A549 (cell line): ENCODE measurements around the gene TFCP2L1. TPM values are rescaled to one million over a fixed set of nuclear protein-coding genes. Genes with fewer than 3 reads are reported as not detected.

ENCODE experiments used
- ATAC-seq, 2 experiments: fragments of 200-7000 bp in 1 of 2; fragments of >200 bp in 1 of 2; cut with Nextera tagmentation in 1 of 2; cut with Tn5 transposase in 1 of 2; 3 replicates each; pipeline versions ENCODE4 v1.8.0 to v1.9.1; 2018 to 2020; ENCODE audit warnings: mild to moderate bottlenecking in 1 of 2, moderate library complexity in 1 of 2
- CTCF ChIA-PET: fragments of 300-600 bp; sonication (Branson Sonifier 250); formaldehyde crosslinking; extraction: SDS; loops from one replicate; lab custom pipeline; 2021; ENCODE audit warnings: antibody characterized with exemption, inconsistent platforms; lab: Yijun Ruan, JAX
- POLR2A ChIA-PET: fragments of 350-600 bp; formaldehyde crosslinking; extraction: SDS; loops from one replicate; lab custom pipeline; 2021; ENCODE audit warnings: antibody characterized with exemption, inconsistent platforms; lab: Yijun Ruan, JAX
- DNase-seq, 2 experiments: peaks; one replicate each; pipeline versions ENCODE4 v3.0.0 to v3.0.0-alpha.2; 2011 to 2016; ENCODE audit warnings: low read depth in 1 of 2, low spot score in 1 of 2
- FAIRE-seq: peaks from 2 replicates; lab custom pipeline; 2011; peaks lifted over from hg19 to GRCh38; lab: Jason Lieb, UNC
- H3K27ac ChIP-seq, 2 experiments: fragments of >200 bp; sonication (Bioruptor Twin); formaldehyde crosslinking; 3 replicates each; pipeline ENCODE4 v1.5.1; 2016 to 2017
- H3K4me1 ChIP-seq: fragments of >200 bp; sonication (Bioruptor Twin); formaldehyde crosslinking; 3 replicates; pipeline ENCODE4 v1.6.1; 2016
- H3K4me2 ChIP-seq: fragments of >200 bp; sonication (Bioruptor Twin); formaldehyde crosslinking; 3 replicates; pipeline ENCODE4 v1.6.1; 2016
- H3K4me3 ChIP-seq: fragments of >200 bp; sonication (Bioruptor Twin); formaldehyde crosslinking; 3 replicates; pipeline ENCODE4 v1.5.1; 2016
- H3K9me3 ChIP-seq: fragments of >200 bp; sonication (Bioruptor Twin); formaldehyde crosslinking; 3 replicates; pipeline ENCODE4 v1.6.1; 2016
- BHLHE40 ChIP-seq: IDR thresholded peaks from 2 replicates; pipeline ENCODE4 v1.6.1; 2012; ENCODE audit warnings: low read depth, low read length, inconsistent platforms
- CBX8 ChIP-seq: fragments of 200-600 bp; sonication (generic); IDR thresholded peaks from 2 replicates; pipeline ENCODE4 v1.6.1; 2016
- EHF ChIP-seq: fragments of 250-450 bp; sonication (Bioruptor Pico); IDR thresholded peaks from 2 replicates; pipeline ENCODE4 v1.5.0; 2020; ENCODE audit warnings: mild to moderate bottlenecking
- EHMT2 ChIP-seq: fragments of 200-600 bp; sonication (generic); IDR thresholded peaks from 2 replicates; pipeline ENCODE4 v1.6.1; 2016; ENCODE audit warnings: antibody characterized with exemption, low read depth, mild to moderate bottlenecking, moderate library complexity
- ESRRA ChIP-seq: fragments of 150-350 bp; IDR thresholded peaks from 2 replicates; pipeline ENCODE4 v1.6.1; 2014; ENCODE audit warnings: mild to moderate bottlenecking, low read length, borderline replicate concordance
- FOSL2 ChIP-seq, 2 experiments: fragments of 450-650 bp in 1 of 2; fragments of >200 bp in 1 of 2; sonication (Bioruptor Twin) in 1 of 2; formaldehyde crosslinking; IDR thresholded peaks; 2 replicates each; pipeline versions ENCODE4 v1.5.0 to v1.6.1; 2016 to 2020; ENCODE audit warnings: mild to moderate bottlenecking in 1 of 2, moderate library complexity in 1 of 2
- HDAC2 ChIP-seq: fragments of 200-600 bp; sonication (generic); IDR thresholded peaks from 2 replicates; pipeline ENCODE4 v1.6.1; 2016
- HOXA7 ChIP-seq: fragments of 250-450 bp; sonication (Bioruptor Pico); IDR thresholded peaks from 2 replicates; pipeline ENCODE4 v1.5.0; 2020; ENCODE audit warnings: mild to moderate bottlenecking, moderate library complexity
- JUNB ChIP-seq: fragments of >200 bp; sonication (Bioruptor Twin); formaldehyde crosslinking; IDR thresholded peaks from 2 replicates; pipeline ENCODE4 v1.6.1; 2016
- KDM5A ChIP-seq: fragments of 200-600 bp; sonication (generic); IDR thresholded peaks from 2 replicates; pipeline ENCODE4 v1.6.1; 2016; ENCODE audit warnings: antibody characterized with exemption, mild to moderate bottlenecking
- NFE2L2 ChIP-seq: fragments of 150-350 bp; conservative IDR thresholded peaks from 2 replicates; pipeline ENCODE4 v1.6.1; 2014; ENCODE audit warnings: low read length
- POLR2AphosphoS2 ChIP-seq: conservative IDR thresholded peaks from 2 replicates; pipeline ENCODE4 v1.6.1; 2012; ENCODE audit warnings: low read length, improper control_type of control experiment, inconsistent platforms
- RAD21 ChIP-seq, 2 experiments: fragments of >200 bp in 1 of 2; sonication (Bioruptor Twin) in 1 of 2; formaldehyde crosslinking in 1 of 2; IDR thresholded peaks in 1 of 2; conservative IDR thresholded peaks in 1 of 2; 2 replicates in 1 of 2; 3 replicates in 1 of 2; pipeline ENCODE4 v1.6.1; 2012 to 2018; ENCODE audit warnings: inconsistent platforms in 1 of 2
- RNF2 ChIP-seq: fragments of 200-600 bp; sonication (generic); IDR thresholded peaks from 2 replicates; pipeline ENCODE4 v1.6.1; 2016; ENCODE audit warnings: low read depth, mild to moderate bottlenecking, antibody characterized with exemption, moderate library complexity, borderline replicate concordance
- SREBF2 ChIP-seq: fragments of 450-650 bp; IDR thresholded peaks from 2 replicates; pipeline ENCODE4 v1.6.1; 2014; ENCODE audit warnings: mild to moderate bottlenecking, moderate library complexity
- TP53 ChIP-seq: fragments of 250-450 bp; sonication (Bioruptor Pico); IDR thresholded peaks from 2 replicates; pipeline ENCODE4 v1.5.0; 2021; ENCODE audit warnings: mild to moderate bottlenecking, moderate library complexity
- ZSCAN20 ChIP-seq: fragments of 250-450 bp; sonication (Bioruptor Pico); IDR thresholded peaks from 2 replicates; pipeline ENCODE4 v1.8.0; 2022; ENCODE audit warnings: mild to moderate bottlenecking, moderate library complexity
- WGBS: methylation state at CpG from one replicate; pipeline ENCODE4 v1.1.6; 2017; ENCODE audit errors: missing lambda C conversion rate; 5-methylcytosine and 5-hydroxymethylcytosine counted together
- polyA plus RNA-seq, 4 experiments: library from polyadenylated mRNA; depleted of rRNA in 3 of 4; stranded (reverse); fragments of >200 nt; fragmentation: RNase III in 1 of 4; extraction: RNeasy Plus Mini Kit Qiagen cat#74134 plus additional on column Dnase treatment in 1 of 4; gene quantifications; 2 replicates in 3 of 4; 3 replicates in 1 of 4; pipeline ENCODE4 v1.2.3, GENCODE V29; 2011 to 2017
- TF ChIP-seq, protein P1 (sequence below): fragments of >200 bp; sonication (Bioruptor Twin); formaldehyde crosslinking; IDR thresholded peaks from 3 replicates; pipeline ENCODE4 v1.5.1; 2016
- TF ChIP-seq, protein P2 (sequence below): IDR thresholded peaks from 2 replicates; pipeline ENCODE4 v1.6.1; 2012
- TF ChIP-seq, protein P3 (sequence below): IDR thresholded peaks from 2 replicates; pipeline ENCODE4 v1.6.1; 2012
- TF ChIP-seq, protein P4 (sequence below): fragments of 200-600 bp; sonication (generic); IDR thresholded peaks from 2 replicates; pipeline ENCODE4 v1.6.1; 2016; ENCODE audit warnings: antibody characterized with exemption, mild to moderate bottlenecking, moderate library complexity

The TFCP2L1 gene
- polyA plus RNA-seq, 2 of the 4 experiments (the other 2 are of a cell fraction): 1.3 to 3.1 TPM

DNA sequence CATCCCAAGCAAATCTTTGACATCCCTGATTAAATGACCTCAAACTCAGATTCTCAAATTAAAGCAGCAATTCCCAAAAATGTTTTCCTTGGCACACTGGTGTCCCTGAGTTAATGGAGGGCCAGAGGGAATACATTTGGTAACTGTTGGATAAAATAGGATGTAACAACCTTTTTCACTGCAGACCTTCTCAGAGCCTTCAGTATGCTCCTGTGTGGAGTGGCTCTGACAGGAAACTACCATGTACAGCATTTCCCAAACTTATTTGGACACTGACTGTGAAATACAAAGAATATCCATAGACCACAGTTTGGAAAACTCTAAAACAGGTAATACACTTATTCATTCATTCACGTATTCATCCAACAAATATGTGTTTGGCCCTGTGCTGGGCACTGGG lies 91.8 kb downstream of the TFCP2L1 start:
- POLR2A ChIA-PET: no interaction called here
- ATAC-seq: no peak
- Histone ChIP-seq H3K9me3 (no peaks in the 10 kb centered on the region), H3K4me3 (no peak overlapping the region), H3K27ac (peak overlapping the region in 1 of 2 experiments; percentile 24; a peak in 1 of 6 replicates), H3K4me2 (no peak overlapping the region), H3K4me1 (peaks cover 12% of the 10 kb centered on the region; the same call in 2 of the 3 replicates)
- no peak for FAIRE-seq
- no peak for DNase-seq
- WGBS: 80% methylated on average over 1 of the region's 1 CpG
- TF ChIP-seq EHMT2 (no peak), BHLHE40 (no peak), RAD21 (conservative IDR thresholded peaks at IDR 0.05 in 1 of 2, IDR thresholded peaks at IDR 0.05 in 1 of 2) (no peak), RNF2 (no peak), POLR2AphosphoS2 (no peak), FOSL2 (IDR thresholded peaks at IDR 0.05) (no peak), FOSL2 (CRISPR knock-in tag; IDR thresholded peaks at IDR 0.05) (no peak), CBX8 (no peak), TP53 (CRISPR knock-in tag) (no peak)
- TF ChIP-seq, protein P1, sequence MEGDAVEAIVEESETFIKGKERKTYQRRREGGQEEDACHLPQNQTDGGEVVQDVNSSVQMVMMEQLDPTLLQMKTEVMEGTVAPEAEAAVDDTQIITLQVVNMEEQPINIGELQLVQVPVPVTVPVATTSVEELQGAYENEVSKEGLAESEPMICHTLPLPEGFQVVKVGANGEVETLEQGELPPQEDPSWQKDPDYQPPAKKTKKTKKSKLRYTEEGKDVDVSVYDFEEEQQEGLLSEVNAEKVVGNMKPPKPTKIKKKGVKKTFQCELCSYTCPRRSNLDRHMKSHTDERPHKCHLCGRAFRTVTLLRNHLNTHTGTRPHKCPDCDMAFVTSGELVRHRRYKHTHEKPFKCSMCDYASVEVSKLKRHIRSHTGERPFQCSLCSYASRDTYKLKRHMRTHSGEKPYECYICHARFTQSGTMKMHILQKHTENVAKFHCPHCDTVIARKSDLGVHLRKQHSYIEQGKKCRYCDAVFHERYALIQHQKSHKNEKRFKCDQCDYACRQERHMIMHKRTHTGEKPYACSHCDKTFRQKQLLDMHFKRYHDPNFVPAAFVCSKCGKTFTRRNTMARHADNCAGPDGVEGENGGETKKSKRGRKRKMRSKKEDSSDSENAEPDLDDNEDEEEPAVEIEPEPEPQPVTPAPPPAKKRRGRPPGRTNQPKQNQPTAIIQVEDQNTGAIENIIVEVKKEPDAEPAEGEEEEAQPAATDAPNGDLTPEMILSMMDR: no peak
- CTCF ChIA-PET: no interaction called here

DNA sequence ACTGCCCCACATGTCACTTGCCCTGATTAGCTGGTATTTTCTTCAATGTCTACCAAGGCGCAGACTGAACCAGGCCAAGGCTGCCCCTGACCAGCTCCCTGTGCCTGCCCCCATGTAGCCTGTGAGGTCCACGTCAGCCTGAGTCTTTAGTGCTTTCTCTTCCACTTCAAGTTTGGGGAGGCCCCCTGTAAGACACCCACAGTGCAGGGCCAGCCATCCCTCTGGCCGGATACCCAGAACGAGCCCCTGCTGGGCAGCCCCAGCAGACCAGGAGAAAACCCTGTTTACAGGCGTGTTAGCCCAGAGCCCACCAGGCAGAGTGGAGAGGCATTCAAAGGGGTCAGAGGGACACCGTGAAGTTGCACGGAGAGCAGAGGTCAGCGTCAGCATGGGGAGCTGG lies 92.4 kb downstream of the TFCP2L1 start:
- WGBS: 61% methylated on average over 7 of the region's 8 CpGs
- ChIA-PET POLR2A (no interaction called here), CTCF (no interaction called here)
- ATAC-seq (no peak), FAIRE-seq (no peak), DNase-seq (no peak)
- Histone ChIP-seq H3K27ac (peak overlapping the region in 1 of 2 experiments; percentile 40; a peak in 1 of 6 replicates), H3K4me1 (peaks cover 7% of the 10 kb centered on the region; the same call in 2 of the 3 replicates), H3K4me2 (no peak overlapping the region), H3K4me3 (no peak overlapping the region), H3K9me3 (no peaks in the 10 kb centered on the region)
- no peak for TF ChIP-seq EHF (CRISPR knock-in tag)
- TF ChIP-seq, protein P2, sequence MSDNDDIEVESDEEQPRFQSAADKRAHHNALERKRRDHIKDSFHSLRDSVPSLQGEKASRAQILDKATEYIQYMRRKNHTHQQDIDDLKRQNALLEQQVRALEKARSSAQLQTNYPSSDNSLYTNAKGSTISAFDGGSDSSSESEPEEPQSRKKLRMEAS: no peak
- no peak for TF ChIP-seq SREBF2
- TF ChIP-seq HOXA7 (CRISPR knock-in tag): no peak
- TF ChIP-seq, protein P3, sequence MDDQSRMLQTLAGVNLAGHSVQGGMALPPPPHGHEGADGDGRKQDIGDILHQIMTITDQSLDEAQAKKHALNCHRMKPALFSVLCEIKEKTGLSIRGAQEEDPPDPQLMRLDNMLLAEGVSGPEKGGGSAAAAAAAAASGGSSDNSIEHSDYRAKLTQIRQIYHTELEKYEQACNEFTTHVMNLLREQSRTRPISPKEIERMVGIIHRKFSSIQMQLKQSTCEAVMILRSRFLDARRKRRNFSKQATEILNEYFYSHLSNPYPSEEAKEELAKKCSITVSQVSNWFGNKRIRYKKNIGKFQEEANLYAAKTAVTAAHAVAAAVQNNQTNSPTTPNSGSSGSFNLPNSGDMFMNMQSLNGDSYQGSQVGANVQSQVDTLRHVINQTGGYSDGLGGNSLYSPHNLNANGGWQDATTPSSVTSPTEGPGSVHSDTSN: no peak
- TF ChIP-seq ZSCAN20 (CRISPR knock-in tag): no peak
- TF ChIP-seq, protein P4, sequence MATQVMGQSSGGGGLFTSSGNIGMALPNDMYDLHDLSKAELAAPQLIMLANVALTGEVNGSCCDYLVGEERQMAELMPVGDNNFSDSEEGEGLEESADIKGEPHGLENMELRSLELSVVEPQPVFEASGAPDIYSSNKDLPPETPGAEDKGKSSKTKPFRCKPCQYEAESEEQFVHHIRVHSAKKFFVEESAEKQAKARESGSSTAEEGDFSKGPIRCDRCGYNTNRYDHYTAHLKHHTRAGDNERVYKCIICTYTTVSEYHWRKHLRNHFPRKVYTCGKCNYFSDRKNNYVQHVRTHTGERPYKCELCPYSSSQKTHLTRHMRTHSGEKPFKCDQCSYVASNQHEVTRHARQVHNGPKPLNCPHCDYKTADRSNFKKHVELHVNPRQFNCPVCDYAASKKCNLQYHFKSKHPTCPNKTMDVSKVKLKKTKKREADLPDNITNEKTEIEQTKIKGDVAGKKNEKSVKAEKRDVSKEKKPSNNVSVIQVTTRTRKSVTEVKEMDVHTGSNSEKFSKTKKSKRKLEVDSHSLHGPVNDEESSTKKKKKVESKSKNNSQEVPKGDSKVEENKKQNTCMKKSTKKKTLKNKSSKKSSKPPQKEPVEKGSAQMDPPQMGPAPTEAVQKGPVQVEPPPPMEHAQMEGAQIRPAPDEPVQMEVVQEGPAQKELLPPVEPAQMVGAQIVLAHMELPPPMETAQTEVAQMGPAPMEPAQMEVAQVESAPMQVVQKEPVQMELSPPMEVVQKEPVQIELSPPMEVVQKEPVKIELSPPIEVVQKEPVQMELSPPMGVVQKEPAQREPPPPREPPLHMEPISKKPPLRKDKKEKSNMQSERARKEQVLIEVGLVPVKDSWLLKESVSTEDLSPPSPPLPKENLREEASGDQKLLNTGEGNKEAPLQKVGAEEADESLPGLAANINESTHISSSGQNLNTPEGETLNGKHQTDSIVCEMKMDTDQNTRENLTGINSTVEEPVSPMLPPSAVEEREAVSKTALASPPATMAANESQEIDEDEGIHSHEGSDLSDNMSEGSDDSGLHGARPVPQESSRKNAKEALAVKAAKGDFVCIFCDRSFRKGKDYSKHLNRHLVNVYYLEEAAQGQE: no peak
- TF ChIP-seq HDAC2: no peak
- TF ChIP-seq NFE2L2: no peak
- TF ChIP-seq JUNB: no peak
- TF ChIP-seq KDM5A: no peak
- no peak for TF ChIP-seq RNF2
- no peak for TF ChIP-seq ESRRA
- no peak for TF ChIP-seq BHLHE40
